Measurements from ENCODE around the gene XPO1. TPM values are rescaled to one million over a fixed set of nuclear protein-coding genes. Genes with fewer than 3 reads are reported as not detected.
"Not testable (repeated sequence)": the region's sequence is repeated elsewhere in the genome, so short reads cannot be mapped to it uniquely, and the experiment has no call there.

Gene XPO1
- total RNA-seq, 1 experiment from 2014 or later: 251 TPM

GRCh38 chr2:61456070-61456745 is 81.9 kb downstream of the XPO1 start:
- Histone ChIP-seq H4K20me1 (ENCODE audit: insufficient read depth, low read depth, low read length) (peaks cover 27% of the 10 kb centered on the region; the same call in 1 of the 2 replicates), H3K79me2 (ENCODE audit: low read length) (peaks cover 100% of the 10 kb centered on the region), H3K4me3 (ENCODE audit: low read length) (no peak overlapping the region), H3K27me3 (ENCODE audit: low read length) (no peaks in the 10 kb centered on the region), H3K36me3 (ENCODE audit: insufficient read depth, low read length) (peaks cover 3% of the 10 kb centered on the region; the same call in 1 of the 2 replicates), H3K9ac (ENCODE audit: low read length) (no peak overlapping the region), H3K9me2 (replicated peaks; ENCODE audit: insufficient read depth, low read length) (no peaks in the 10 kb centered on the region), H3K27ac (ENCODE audit: low read length) (no peak overlapping the region), H3K9me3 (ENCODE audit: low read length) (no peaks in the 10 kb centered on the region), H2AFZ (ENCODE audit: low read length) (no peak overlapping the region), H3K4me2 (ENCODE audit: low read depth, low read length, poor library complexity, severe bottlenecking) (no peak overlapping the region), H3K4me1 (ENCODE audit: low read length) (peaks cover 38% of the 10 kb centered on the region)
- no peak for DNase-seq

GRCh38 chr2:61454972-61455371 is 83.2 kb downstream of the XPO1 start:
- not testable (repeated sequence) for H3K36me3 ChIP-seq (ENCODE audit: insufficient read depth, low read length); H3K4me3 ChIP-seq (ENCODE audit: low read length); H3K4me2 ChIP-seq (ENCODE audit: low read depth, low read length, poor library complexity, severe bottlenecking); H3K27ac ChIP-seq (ENCODE audit: low read length); H2AFZ ChIP-seq (ENCODE audit: low read length); H3K27me3 ChIP-seq (ENCODE audit: low read length); H3K9me3 ChIP-seq (ENCODE audit: low read length); H3K9me2 ChIP-seq (replicated peaks; ENCODE audit: insufficient read depth, low read length); H3K9ac ChIP-seq (ENCODE audit: low read length); DNase-seq
- Histone ChIP-seq H4K20me1 (ENCODE audit: insufficient read depth, low read depth, low read length) (peaks cover 27% of the 10 kb centered on the region; the same call in 1 of the 2 replicates), H3K79me2 (ENCODE audit: low read length) (peaks cover 100% of the 10 kb centered on the region), H3K4me1 (ENCODE audit: low read length) (peaks cover 41% of the 10 kb centered on the region)

DNA sequence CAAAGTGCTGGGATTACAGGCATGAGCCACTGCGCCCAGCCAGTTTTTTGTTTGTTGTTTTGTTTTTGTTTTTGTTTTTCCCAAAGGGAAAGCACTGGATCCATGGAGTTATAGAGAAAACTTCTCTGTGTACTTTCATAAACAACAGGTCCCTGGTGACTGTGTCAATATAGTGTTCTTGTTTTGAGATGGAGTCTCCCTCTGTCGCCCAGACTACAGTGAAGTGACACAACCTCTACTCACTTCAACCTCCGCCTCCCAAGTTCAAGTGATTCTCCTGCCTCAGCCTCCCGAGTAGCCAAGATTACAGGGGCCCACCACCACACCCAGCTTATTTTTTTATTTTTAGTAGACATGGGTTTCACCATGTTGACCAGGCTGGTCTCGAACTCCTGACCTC is 83.8 kb downstream of the XPO1 start:
- Histone ChIP-seq H3K4me2 (ENCODE audit: low read depth, low read length, poor library complexity, severe bottlenecking) (no peak overlapping the region), H2AFZ (ENCODE audit: low read length) (no peak overlapping the region), H3K9me2 (replicated peaks; ENCODE audit: insufficient read depth, low read length) (no peaks in the 10 kb centered on the region), H3K36me3 (ENCODE audit: insufficient read depth, low read length) (no peaks in the 10 kb centered on the region; the same call in 1 of the 2 replicates), H3K9ac (ENCODE audit: low read length) (no peak overlapping the region), H4K20me1 (ENCODE audit: insufficient read depth, low read depth, low read length) (peaks cover 29% of the 10 kb centered on the region; the same call in 1 of the 2 replicates), H3K79me2 (ENCODE audit: low read length) (peaks cover 100% of the 10 kb centered on the region), H3K4me3 (ENCODE audit: low read length) (no peak overlapping the region), H3K27me3 (ENCODE audit: low read length) (no peaks in the 10 kb centered on the region), H3K27ac (ENCODE audit: low read length) (peak overlapping the region; percentile 55; the same call in 1 of the 2 replicates), H3K4me1 (ENCODE audit: low read length) (peaks cover 42% of the 10 kb centered on the region), H3K9me3 (ENCODE audit: low read length) (no peaks in the 10 kb centered on the region)
- no peak for DNase-seq

DNA sequence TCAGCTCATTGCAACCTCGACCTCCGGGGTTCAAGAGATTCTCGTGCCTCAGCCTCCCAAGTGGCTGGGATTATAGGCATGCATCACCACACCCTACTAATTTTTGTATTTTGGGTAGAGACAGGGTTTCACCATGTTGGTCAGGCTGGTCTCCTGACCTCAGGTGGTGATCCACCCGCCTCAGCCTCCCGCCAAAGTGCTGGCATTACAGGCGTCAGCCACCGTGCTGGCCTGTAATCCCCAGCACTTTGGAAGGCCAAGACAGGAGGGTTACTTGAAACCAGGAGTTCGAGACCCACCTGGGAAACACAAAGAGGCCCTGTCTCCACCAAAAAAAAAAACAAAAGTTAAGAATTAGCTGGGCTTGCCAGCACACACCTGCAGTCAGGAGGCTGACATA is 85.8 kb downstream of the XPO1 start:
- no peaks in the 10 kb centered on the region for H3K9me2 ChIP-seq (replicated peaks; ENCODE audit: insufficient read depth, low read length)
- no peak overlapping the region for H3K27ac ChIP-seq (ENCODE audit: low read length)
- no peaks in the 10 kb centered on the region for H3K9me3 ChIP-seq (ENCODE audit: low read length)
- peaks cover 100% of the 10 kb centered on the region for H3K79me2 ChIP-seq (ENCODE audit: low read length)
- H2AFZ ChIP-seq (ENCODE audit: low read length): no peak overlapping the region
- no peak overlapping the region for H3K9ac ChIP-seq (ENCODE audit: low read length)
- peaks cover 43% of the 10 kb centered on the region for H3K4me1 ChIP-seq (ENCODE audit: low read length)
- H3K27me3 ChIP-seq (ENCODE audit: low read length): no peaks in the 10 kb centered on the region
- no peak overlapping the region for H3K4me3 ChIP-seq (ENCODE audit: low read length)
- peaks cover 39% of the 10 kb centered on the region for H4K20me1 ChIP-seq (ENCODE audit: insufficient read depth, low read depth, low read length)
- DNase-seq: no peak
- H3K4me2 ChIP-seq (ENCODE audit: low read depth, low read length, poor library complexity, severe bottlenecking): no peak overlapping the region
- H3K36me3 ChIP-seq (ENCODE audit: insufficient read depth, low read length): no peaks in the 10 kb centered on the region; the same call in 1 of the 2 replicates

GRCh38 chr2:61451178-61451577 is 87.0 kb downstream of the XPO1 start:
- Histone ChIP-seq H3K27me3 (ENCODE audit: low read length) (no peaks in the 10 kb centered on the region), H3K9me2 (replicated peaks; ENCODE audit: insufficient read depth, low read length) (no peaks in the 10 kb centered on the region), H3K9ac (ENCODE audit: low read length) (no peak overlapping the region), H3K4me3 (ENCODE audit: low read length) (no peak overlapping the region), H4K20me1 (ENCODE audit: insufficient read depth, low read depth, low read length) (peaks cover 28% of the 10 kb centered on the region), H3K4me2 (ENCODE audit: low read depth, low read length, poor library complexity, severe bottlenecking) (no peak overlapping the region), H3K36me3 (ENCODE audit: insufficient read depth, low read length) (no peaks in the 10 kb centered on the region; the same call in 1 of the 2 replicates), H3K27ac (ENCODE audit: low read length) (no peak overlapping the region), H3K79me2 (ENCODE audit: low read length) (peaks cover 100% of the 10 kb centered on the region), H3K9me3 (ENCODE audit: low read length) (no peaks in the 10 kb centered on the region), H2AFZ (ENCODE audit: low read length) (no peak overlapping the region), H3K4me1 (ENCODE audit: low read length) (peaks cover 56% of the 10 kb centered on the region)
- no peak for DNase-seq

DNA sequence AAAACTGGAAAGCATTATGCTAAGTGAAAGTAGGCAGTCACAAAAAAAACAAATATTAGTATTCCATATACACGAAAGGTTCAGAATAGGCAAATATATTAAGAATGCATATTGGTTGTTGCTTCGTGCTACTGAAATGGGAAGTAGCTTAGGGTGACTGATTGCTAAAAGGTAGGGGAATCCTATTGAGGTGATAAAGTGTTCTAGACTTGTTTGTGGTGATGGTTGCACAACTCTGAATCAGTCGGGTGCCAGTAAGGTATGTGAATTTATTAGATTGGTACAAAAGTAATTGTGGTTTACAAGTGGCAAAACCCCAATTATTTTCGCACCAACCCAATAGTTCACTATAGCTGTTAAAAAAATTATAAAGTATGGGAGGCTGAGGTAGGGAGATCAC is 88.0 kb downstream of the XPO1 start:
- Histone ChIP-seq H3K27ac (ENCODE audit: low read length) (peak overlapping the region; percentile 93), H4K20me1 (ENCODE audit: insufficient read depth, low read depth, low read length) (peaks cover 20% of the 10 kb centered on the region), H3K4me2 (ENCODE audit: low read depth, low read length, poor library complexity, severe bottlenecking) (peak overlapping the region; percentile 24), H3K27me3 (ENCODE audit: low read length) (no peaks in the 10 kb centered on the region), H3K79me2 (ENCODE audit: low read length) (peaks cover 99% of the 10 kb centered on the region), H3K36me3 (ENCODE audit: insufficient read depth, low read length) (no peaks in the 10 kb centered on the region; the same call in 1 of the 2 replicates), H2AFZ (ENCODE audit: low read length) (no peak overlapping the region), H3K9me3 (ENCODE audit: low read length) (no peaks in the 10 kb centered on the region), H3K9me2 (replicated peaks; ENCODE audit: insufficient read depth, low read length) (no peaks in the 10 kb centered on the region), H3K9ac (ENCODE audit: low read length) (no peak overlapping the region), H3K4me3 (ENCODE audit: low read length) (no peak overlapping the region), H3K4me1 (ENCODE audit: low read length) (peaks cover 66% of the 10 kb centered on the region)
- DNase-seq: peak; percentile 61

GRCh38 chr2:61448229-61448628 is 89.9 kb downstream of the XPO1 start:
- H2AFZ ChIP-seq (ENCODE audit: low read length): no peak overlapping the region
- no peaks in the 10 kb centered on the region for H3K9me3 ChIP-seq (ENCODE audit: low read length)
- H3K27ac ChIP-seq (ENCODE audit: low read length): peak overlapping the region; percentile 93
- peak; percentile 79 for DNase-seq
- no peaks in the 10 kb centered on the region for H3K27me3 ChIP-seq (ENCODE audit: low read length)
- no peak overlapping the region for H3K9ac ChIP-seq (ENCODE audit: low read length)
- peak overlapping the region; percentile 53 for H3K4me2 ChIP-seq (ENCODE audit: low read depth, low read length, poor library complexity, severe bottlenecking)
- H3K4me1 ChIP-seq (ENCODE audit: low read length): peaks cover 75% of the 10 kb centered on the region
- H4K20me1 ChIP-seq (ENCODE audit: insufficient read depth, low read depth, low read length): peaks cover 17% of the 10 kb centered on the region
- no peaks in the 10 kb centered on the region for H3K9me2 ChIP-seq (replicated peaks; ENCODE audit: insufficient read depth, low read length)
- H3K36me3 ChIP-seq (ENCODE audit: insufficient read depth, low read length): no peaks in the 10 kb centered on the region
- H3K79me2 ChIP-seq (ENCODE audit: low read length): peaks cover 99% of the 10 kb centered on the region
- H3K4me3 ChIP-seq (ENCODE audit: low read length): no peak overlapping the region

- Histone ChIP-seq H3K27ac (ENCODE audit: low read length) (peak overlapping the region; percentile 93), H3K4me2 (ENCODE audit: low read depth, low read length, poor library complexity, severe bottlenecking) (peak overlapping the region; percentile 53), H4K20me1 (ENCODE audit: insufficient read depth, low read depth, low read length) (peaks cover 17% of the 10 kb centered on the region), H3K79me2 (ENCODE audit: low read length) (peaks cover 99% of the 10 kb centered on the region), H3K4me3 (ENCODE audit: low read length) (0 out of 2 replicates have a peak overlapping the region, but pooled peaks have one; percentile 13), H3K4me1 (ENCODE audit: low read length) (peaks cover 87% of the 10 kb centered on the region)
- not testable (repeated sequence) for H3K36me3 ChIP-seq (ENCODE audit: insufficient read depth, low read length); H2AFZ ChIP-seq (ENCODE audit: low read length); H3K9me3 ChIP-seq (ENCODE audit: low read length); H3K27me3 ChIP-seq (ENCODE audit: low read length); H3K9me2 ChIP-seq (replicated peaks; ENCODE audit: insufficient read depth, low read length); H3K9ac ChIP-seq (ENCODE audit: low read length)
- peak; percentile 76 for DNase-seq
These were observed 91.2 kb downstream of the XPO1 start for GRCh38 chr2:61446971-61447370.
